ENCODE data around the gene ATF7IP2.

The ATF7IP2 gene

GRCh38 chr16:10511829-10512228 lies 126.0 kb downstream of the ATF7IP2 start:
- DNase-seq (ENCODE audit: low spot score), result peak; percentile 70

DNA sequence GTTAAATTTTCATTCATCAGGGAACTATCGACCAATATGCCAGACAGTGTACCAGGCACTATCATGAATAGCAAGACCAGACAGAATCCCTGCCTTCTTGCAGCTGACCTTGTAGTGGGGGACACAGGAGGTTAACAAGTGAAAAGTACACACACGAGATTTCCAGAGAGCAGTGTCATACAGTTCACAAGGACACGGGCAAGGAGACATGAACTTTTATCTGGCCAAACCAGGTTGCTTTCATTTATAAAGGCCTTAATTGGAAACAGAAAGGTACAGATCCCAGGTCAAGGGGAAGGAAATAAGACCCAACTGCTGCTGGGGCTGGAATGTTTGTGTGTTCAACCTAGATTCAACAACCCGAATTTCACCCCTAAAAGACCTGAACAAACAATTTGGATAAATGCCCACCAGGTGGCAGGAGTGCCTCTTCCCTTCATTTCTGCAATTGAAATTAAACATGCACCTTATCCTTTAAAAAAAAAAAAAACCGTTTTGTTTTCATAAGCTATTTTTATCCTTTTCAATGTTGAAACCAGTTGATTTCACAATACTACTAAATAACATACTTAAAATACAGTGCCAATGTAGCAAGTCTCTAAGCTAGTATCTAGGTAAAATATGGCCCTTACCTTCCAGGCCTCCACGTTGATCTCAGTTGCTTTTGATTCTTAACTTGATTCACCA lies 128.7 kb downstream of the ATF7IP2 start:
- DNase-seq (ENCODE audit: low spot score), result peak; percentile 42

- no peak for DNase-seq (ENCODE audit: low spot score)
These were observed 132.0 kb downstream of the ATF7IP2 start for GRCh38 chr16:10517868-10518267.

- DNase-seq (ENCODE audit: low spot score), result no peak
These were observed 132.7 kb downstream of the ATF7IP2 start for GRCh38 chr16:10518479-10519041.

- DNase-seq (ENCODE audit: low spot score), result no peak
These were observed 133.4 kb downstream of the ATF7IP2 start for GRCh38 chr16:10519297-10519696.

DNA sequence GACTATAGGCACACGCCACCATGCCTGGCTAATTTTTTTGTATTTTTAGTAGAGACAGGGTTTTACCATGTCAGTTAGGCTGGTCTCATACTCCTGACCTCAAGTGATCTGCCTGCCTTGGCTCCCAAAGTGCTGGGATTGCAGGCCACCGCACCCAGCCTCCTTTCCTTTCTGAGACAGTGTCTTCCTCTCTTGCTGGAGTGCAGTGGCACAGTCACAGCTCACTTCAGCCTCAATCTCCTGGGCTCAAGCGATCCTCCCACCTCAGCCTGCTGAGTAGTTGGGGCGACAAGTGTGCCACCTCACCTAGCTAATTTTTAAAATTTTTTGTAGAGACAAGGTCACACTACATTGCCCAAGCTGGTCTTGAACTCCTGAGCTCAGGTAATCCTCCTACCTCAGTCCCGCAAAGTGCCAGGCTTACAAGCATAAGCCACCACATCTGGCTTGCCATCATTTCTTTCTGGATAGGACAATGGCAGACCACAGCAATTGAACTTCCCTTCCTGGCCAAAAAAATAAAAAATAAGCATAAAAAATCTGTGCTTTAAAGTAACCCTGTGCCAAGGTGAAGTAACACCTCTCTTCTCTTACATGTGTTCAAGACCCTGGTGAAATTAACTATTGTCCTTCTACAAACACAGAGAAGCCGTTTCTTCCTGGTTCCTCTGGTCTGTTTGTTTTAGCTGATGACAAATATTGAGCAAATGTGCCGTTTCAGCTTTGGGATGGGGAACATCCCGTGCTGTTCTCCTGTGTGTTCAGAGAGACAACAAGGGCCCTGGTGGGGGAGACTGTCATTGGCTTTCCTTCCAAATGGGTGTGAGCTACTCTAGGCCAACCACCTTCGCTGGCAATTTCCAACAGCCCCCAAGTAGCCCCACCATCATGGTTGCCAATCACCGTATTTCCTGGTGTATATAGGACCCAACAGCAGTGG lies 134.3 kb downstream of the ATF7IP2 start:
- DNase-seq (ENCODE audit: low spot score), result no peak

GRCh38 chr16:10520869-10521578 lies 135.2 kb downstream of the ATF7IP2 start:
- no peak for DNase-seq (ENCODE audit: low spot score)

DNA sequence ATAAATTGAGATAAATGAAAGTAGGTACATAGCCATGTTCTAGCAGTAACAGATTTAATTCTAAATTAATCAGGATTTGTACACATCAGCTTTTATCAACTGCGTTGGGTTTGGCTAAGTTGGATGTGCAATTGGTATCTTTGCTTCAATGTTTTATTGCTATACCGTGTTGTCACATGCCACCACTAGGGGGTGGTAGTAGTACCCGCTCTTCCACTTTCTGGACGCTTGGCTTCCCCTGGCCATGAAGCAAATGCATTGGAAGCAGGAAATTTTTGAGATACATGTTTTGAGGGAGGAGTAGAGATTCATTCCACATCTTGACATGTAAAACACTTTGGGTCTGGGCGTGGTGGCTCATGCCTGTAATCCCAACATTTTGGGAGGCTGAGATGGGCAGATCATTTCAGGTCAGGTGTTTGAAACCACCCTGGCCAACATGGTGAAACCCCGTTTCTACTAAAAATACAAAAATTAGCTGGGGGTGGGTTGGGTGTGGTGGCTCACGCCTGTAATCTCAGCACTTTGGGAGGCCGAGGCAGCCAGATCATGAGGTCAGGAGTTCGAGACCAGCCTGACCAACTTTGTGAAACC lies 135.9 kb downstream of the ATF7IP2 start:
- peak; percentile 52 for DNase-seq (ENCODE audit: low spot score)

DNA sequence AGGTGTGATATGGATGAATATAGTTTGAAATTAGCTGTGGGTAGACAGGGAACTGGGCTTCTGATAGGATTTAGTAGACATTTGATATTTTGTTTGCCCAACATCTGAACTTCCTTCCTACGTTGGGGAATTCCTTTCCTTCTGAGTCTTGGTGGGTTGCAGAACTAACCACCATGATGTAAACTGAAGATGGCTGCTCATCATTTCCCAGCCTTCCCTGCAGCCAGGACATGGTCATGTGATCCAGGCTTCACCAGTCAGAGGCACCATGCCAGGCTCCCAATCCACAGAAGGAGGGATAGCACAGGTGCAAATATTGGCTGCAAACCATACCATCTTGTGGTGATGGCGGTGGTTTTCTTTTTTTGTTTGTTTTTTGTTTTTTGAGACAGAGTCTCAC lies 137.1 kb downstream of the ATF7IP2 start:
- no peak for DNase-seq (ENCODE audit: low spot score)

DNA sequence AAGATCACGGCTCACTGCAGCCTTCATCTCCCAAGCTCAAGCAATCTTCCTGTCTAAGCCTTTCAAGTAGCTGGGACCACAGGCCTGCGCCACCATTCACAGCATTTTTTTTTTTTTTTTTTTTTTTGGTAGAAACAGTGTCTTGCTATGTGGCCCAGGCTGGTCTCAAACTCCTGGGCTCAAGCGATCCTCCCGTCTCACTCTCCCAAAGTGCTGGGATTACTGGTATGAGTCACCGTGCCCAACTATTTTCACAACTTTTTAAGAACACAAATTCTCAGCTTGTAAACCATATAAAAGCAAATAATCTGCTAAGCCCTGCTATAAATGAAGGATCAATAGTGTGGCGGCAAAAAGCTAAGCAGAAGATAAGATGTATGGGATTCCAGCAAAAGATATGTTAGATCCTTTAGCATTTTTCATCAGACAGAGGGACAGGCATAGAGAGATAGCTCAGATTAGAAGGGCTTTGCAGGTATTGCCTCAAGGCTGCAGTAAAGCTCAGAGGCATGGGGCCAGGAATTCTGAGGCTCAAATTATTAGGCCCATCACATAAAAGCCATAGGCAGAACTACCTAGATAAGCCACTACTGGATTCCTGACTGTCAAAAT lies 139.5 kb downstream of the ATF7IP2 start:
- DNase-seq (ENCODE audit: low spot score), result no peak

DNA sequence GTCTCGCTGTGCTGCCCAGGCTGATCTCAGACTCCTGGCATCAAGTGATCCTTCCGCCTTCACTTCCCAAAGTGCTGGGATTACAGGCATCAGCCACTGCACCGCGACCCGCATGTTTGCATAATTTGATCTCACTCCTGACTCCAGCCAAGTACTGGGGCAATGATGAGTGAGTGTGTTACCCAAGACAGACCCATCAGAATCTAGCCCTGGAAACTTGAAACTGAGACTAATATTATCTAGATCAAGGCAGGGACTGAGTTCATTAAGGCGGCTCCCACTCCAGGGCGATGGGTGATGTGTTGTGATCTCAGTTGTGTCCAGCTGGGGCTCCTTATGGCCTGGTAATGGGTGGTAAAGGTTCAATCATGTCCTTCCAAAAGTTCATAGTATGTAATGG lies 141.1 kb downstream of the ATF7IP2 start:
- DNase-seq (ENCODE audit: low spot score), result no peak

GRCh38 chr16:10528635-10529034 lies 142.8 kb downstream of the ATF7IP2 start:
- no peak for DNase-seq (ENCODE audit: low spot score)

GRCh38 chr16:10529895-10530669 lies 144.2 kb downstream of the ATF7IP2 start:
- no peak for DNase-seq (ENCODE audit: low spot score)

DNA sequence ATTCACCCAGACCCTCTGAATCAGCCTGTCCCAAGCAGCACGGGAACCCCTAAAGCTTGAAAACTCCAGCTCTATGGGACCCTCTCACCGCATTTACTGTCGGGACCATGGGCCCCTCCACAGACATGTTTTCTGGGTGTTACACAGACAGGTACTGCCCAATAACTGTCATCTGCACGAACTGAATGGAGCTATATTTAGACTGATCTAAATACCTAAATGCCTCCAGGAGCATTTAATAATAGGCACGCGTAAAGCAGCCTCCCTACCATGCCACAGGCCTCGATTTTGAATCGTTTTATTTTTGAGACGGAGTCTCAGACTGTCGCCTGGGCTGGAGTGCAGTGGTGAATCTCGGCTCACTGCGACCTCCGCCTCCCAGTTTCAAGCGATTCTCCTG lies 144.8 kb downstream of the ATF7IP2 start:
- no peak for DNase-seq (ENCODE audit: low spot score)

- DNase-seq (ENCODE audit: low spot score), result no peak
These were observed 145.7 kb downstream of the ATF7IP2 start for GRCh38 chr16:10531582-10531981.
